Liver (tissue), 9 donors: ENCODE measurements around the gene CTNNA2. TPM values are rescaled to one million over a fixed set of nuclear protein-coding genes. Genes with fewer than 3 reads are reported as not detected.

ENCODE experiments used
- DNase-seq: peaks from one replicate; pipeline ENCODE4 v3.0.0-alpha.2; 2017; ENCODE audit warnings: low spot score
- H3K27ac ChIP-seq, 2 donors: one replicate each; pipeline ENCODE4 v1.7.0; 2013; ENCODE audit warnings: inconsistent platforms in 2 of 2, low read length in 2 of 2, control low read depth in 1 of 2, low read depth in 1 of 2, mild to moderate bottlenecking in 1 of 2
- H3K27me3 ChIP-seq, 4 donors: one replicate each; pipeline versions ENCODE4 v1.6.1 to v1.7.0; 2013; ENCODE audit warnings: low read length in 3 of 4, inconsistent platforms in 1 of 4, mild to moderate bottlenecking in 1 of 4, moderate library complexity in 1 of 4; ENCODE audit not compliant: control insufficient read depth in 4 of 4, insufficient read depth in 4 of 4
- H3K36me3 ChIP-seq, 4 donors: one replicate each; pipeline versions ENCODE4 v1.6.1 to v1.7.0; 2013; ENCODE audit warnings: low read length in 3 of 4, mild to moderate bottlenecking in 3 of 4, low read depth in 1 of 4, moderate library complexity in 1 of 4; ENCODE audit not compliant: control insufficient read depth in 4 of 4, insufficient read depth in 3 of 4
- H3K4me1 ChIP-seq, 4 donors: one replicate each; pipeline versions ENCODE4 v1.6.1 to v1.7.0; 2013; ENCODE audit warnings: low read length in 3 of 4, mild to moderate bottlenecking in 3 of 4, moderate library complexity in 1 of 4; ENCODE audit not compliant: control insufficient read depth in 4 of 4, insufficient read depth in 4 of 4
- H3K4me3 ChIP-seq, 3 donors: one replicate each; pipeline versions ENCODE4 v1.6.1 to v1.7.0; 2013; ENCODE audit warnings: low read length in 3 of 3, control low read depth in 1 of 3, low read depth in 1 of 3, mild to moderate bottlenecking in 1 of 3
- H3K9ac ChIP-seq, 2 donors: one replicate each; pipeline ENCODE4 v1.7.0; 2013; ENCODE audit warnings: low read length in 2 of 2, mild to moderate bottlenecking in 2 of 2, moderate library complexity in 2 of 2, control low read depth in 1 of 2, low read depth in 1 of 2
- H3K9me3 ChIP-seq, 4 donors: one replicate each; pipeline versions ENCODE4 v1.6.1 to v1.7.0; 2013; ENCODE audit warnings: low read length in 3 of 4; ENCODE audit not compliant: control insufficient read depth in 4 of 4
- EGR1 ChIP-seq, 2 donors: IDR thresholded peaks; 2 replicates each; pipeline ENCODE4 v1.6.1; 2016 to 2018; ENCODE audit warnings: antibody characterized with exemption in 2 of 2, low read depth in 2 of 2
- FOXA1 ChIP-seq: IDR thresholded peaks from 2 replicates; pipeline ENCODE4 v1.6.1; 2016; ENCODE audit warnings: antibody characterized with exemption
- FOXA2 ChIP-seq: IDR thresholded peaks from 2 replicates; pipeline ENCODE4 v1.6.1; 2016; ENCODE audit warnings: antibody characterized with exemption
- GABPA ChIP-seq, 2 donors: IDR thresholded peaks in 1 of 2; conservative IDR thresholded peaks in 1 of 2; 2 replicates each; pipeline ENCODE4 v1.6.1; 2016; ENCODE audit warnings: antibody characterized with exemption in 2 of 2, mild to moderate bottlenecking in 1 of 2, moderate library complexity in 1 of 2
- HNF4A ChIP-seq, 2 donors: conservative IDR thresholded peaks; 2 replicates each; pipeline ENCODE4 v1.6.1; 2016; ENCODE audit warnings: antibody characterized with exemption in 2 of 2, mild to moderate bottlenecking in 2 of 2
- HNF4G ChIP-seq: IDR thresholded peaks from 2 replicates; pipeline ENCODE4 v1.6.1; 2016; ENCODE audit warnings: antibody characterized with exemption
- JUND ChIP-seq, 2 donors: IDR thresholded peaks; 2 replicates each; pipeline ENCODE4 v1.6.1; 2016; ENCODE audit warnings: antibody characterized with exemption in 2 of 2
- NR2F2 ChIP-seq: IDR thresholded peaks from 2 replicates; pipeline ENCODE4 v1.6.1; 2016; ENCODE audit warnings: antibody characterized with exemption
- RAD21 ChIP-seq, 2 donors: IDR thresholded peaks; 2 replicates each; pipeline ENCODE4 v1.6.1; 2016; ENCODE audit warnings: antibody characterized with exemption in 2 of 2, mild to moderate bottlenecking in 2 of 2
- RXRA ChIP-seq, 2 donors: IDR thresholded peaks; 2 replicates each; pipeline ENCODE4 v1.6.1; 2017 to 2018; ENCODE audit warnings: antibody characterized with exemption in 2 of 2, mild to moderate bottlenecking in 1 of 2
- SP1 ChIP-seq: IDR thresholded peaks from 2 replicates; pipeline ENCODE4 v1.6.1; 2018; ENCODE audit warnings: antibody characterized with exemption, mild to moderate bottlenecking
- TAF1 ChIP-seq: conservative IDR thresholded peaks from 2 replicates; pipeline ENCODE4 v1.6.1; 2016; ENCODE audit warnings: antibody characterized with exemption, mild to moderate bottlenecking
- YY1 ChIP-seq: IDR thresholded peaks from 2 replicates; pipeline ENCODE4 v1.6.1; 2016; ENCODE audit warnings: antibody characterized with exemption, mild to moderate bottlenecking
- WGBS: extraction: QIAGEN DNeasy Blood & Tissue Kit; methylation state at CpG from one replicate; pipeline ENCODE4 v1.1.7; 2013; 5-methylcytosine and 5-hydroxymethylcytosine counted together
- polyA plus RNA-seq, 2 donors: library from polyadenylated mRNA; stranded (reverse) in 1 of 2; unstranded in 1 of 2; fragments of 200-250 nt in 1 of 2; fragments of >200 nt in 1 of 2; fragmentation: Nextera tagmentation in 1 of 2; extraction: Ambion mirVana in 1 of 2; gene quantifications; one replicate each; pipeline versions ENCODE4 v1.2.1 to v1.2.3, GENCODE V29; 2013 to 2015
- total RNA-seq, 2 donors: library from RNA; depleted of rRNA; stranded (reverse); fragments of >200 nt; gene quantifications; one replicate each; pipeline ENCODE4 v1.2.3, GENCODE V29; 2014
- TF ChIP-seq, protein P1 (sequence below): IDR thresholded peaks from 2 replicates; pipeline ENCODE4 v1.6.1; 2016; ENCODE audit warnings: antibody characterized with exemption
- TF ChIP-seq, protein P2 (sequence below): IDR thresholded peaks from 2 replicates; pipeline ENCODE4 v1.6.1; 2016; ENCODE audit warnings: antibody characterized with exemption, mild to moderate bottlenecking
- TF ChIP-seq, protein P3 (sequence below): IDR thresholded peaks from 2 replicates; pipeline ENCODE4 v1.6.1; 2016; ENCODE audit warnings: antibody characterized with exemption
- TF ChIP-seq, protein P4 (sequence below): fragments of 150-350 bp; IDR thresholded peaks from 2 replicates; pipeline ENCODE4 v1.5.1; 2017; ENCODE audit warnings: improper control_type of control experiment, low read depth, low read length; ENCODE audit not compliant: missing input control
- TF ChIP-seq, protein P5 (sequence below): IDR thresholded peaks from 2 replicates; pipeline ENCODE4 v1.6.1; 2016; ENCODE audit warnings: antibody characterized with exemption
- donor health status: healthy.
- donor health status: healthy.
- donor health status: healthy.
- donor health status: healthy.
- donor health status: healthy.

CTNNA2 gene
- total and polyA plus RNA-seq, 4 donors, result 0.05 TPM; not detected in 3

DNA sequence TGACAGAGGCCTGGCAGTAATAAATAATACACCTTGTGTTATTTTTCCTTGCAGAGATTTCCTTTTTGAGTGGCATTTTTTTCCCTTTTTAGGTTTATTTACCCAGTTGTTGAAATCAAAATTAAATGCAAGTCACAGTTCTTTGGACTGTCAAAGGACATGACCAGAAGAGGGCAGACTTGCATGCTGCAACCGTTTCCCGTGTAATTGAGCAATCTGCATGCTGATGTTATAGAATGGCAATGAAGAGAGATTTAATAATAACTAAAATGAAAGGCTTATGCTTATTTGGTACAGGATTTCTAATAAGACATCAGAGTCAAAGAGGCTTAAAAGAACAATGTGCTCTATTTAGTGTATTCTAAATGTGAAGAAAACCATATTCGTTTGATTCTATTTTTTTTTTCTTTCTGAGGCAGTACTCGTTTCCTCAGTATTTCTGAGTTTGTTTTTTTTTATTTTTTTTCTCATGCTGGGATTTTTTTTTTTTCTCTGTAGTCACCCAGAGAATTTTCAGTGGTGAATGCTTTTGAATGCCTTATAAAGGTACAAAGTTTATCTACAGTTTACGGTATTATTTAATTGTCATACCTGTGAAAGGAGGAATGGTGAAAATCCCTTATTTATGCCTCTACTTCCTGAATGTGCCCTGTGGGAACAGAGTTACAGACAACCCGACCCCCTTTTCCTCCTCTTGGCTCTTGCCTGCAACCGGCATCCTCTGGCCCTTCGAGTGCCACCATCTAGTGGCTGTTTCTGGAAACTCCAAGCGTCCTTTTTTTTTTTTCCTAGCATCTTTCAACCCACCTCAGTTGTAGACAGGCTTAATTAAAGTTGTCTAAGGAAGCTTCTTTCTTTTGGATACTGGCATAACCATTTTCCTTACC is 423.2 kb downstream of the CTNNA2 start:
- peaks cover 0 to 10% (median 0%) of the 10 kb centered on the region in 4 donors for H3K27me3 ChIP-seq
- WGBS, result 3% methylated on average over 9 of the region's 9 CpGs
- DNase-seq, result no peak
- no peaks in the 10 kb centered on the region for H3K9me3 ChIP-seq
- no peak overlapping the region for H3K9ac ChIP-seq
- H3K36me3 ChIP-seq, result no peaks in the 10 kb centered on the region
- TF ChIP-seq, protein P1, sequence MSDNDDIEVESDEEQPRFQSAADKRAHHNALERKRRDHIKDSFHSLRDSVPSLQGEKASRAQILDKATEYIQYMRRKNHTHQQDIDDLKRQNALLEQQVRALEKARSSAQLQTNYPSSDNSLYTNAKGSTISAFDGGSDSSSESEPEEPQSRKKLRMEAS, result no peak
- TF ChIP-seq NR2F2 (no peak), FOXA2 (no peak), HNF4A (conservative IDR thresholded peaks at IDR 0.05) (peak; percentile 33 to 53), FOXA1 (no peak), TAF1 (no peak), HNF4G (no peak), SP1 (no peak), RAD21 (IDR thresholded peaks at IDR 0.05) (peak; percentile 77 to 79), GABPA (IDR thresholded peaks at IDR 0.05 in 1 of 2, conservative IDR thresholded peaks at IDR 0.05 in 1 of 2) (no peak), YY1 (no peak), RXRA (IDR thresholded peaks at IDR 0.05) (peak in 1 of 2 donors; percentile 10), EGR1 (IDR thresholded peaks at IDR 0.05; ENCODE audit: low read depth in 2 of 2) (no peak), JUND (IDR thresholded peaks at IDR 0.05) (no peak)
- TF ChIP-seq, protein P2, sequence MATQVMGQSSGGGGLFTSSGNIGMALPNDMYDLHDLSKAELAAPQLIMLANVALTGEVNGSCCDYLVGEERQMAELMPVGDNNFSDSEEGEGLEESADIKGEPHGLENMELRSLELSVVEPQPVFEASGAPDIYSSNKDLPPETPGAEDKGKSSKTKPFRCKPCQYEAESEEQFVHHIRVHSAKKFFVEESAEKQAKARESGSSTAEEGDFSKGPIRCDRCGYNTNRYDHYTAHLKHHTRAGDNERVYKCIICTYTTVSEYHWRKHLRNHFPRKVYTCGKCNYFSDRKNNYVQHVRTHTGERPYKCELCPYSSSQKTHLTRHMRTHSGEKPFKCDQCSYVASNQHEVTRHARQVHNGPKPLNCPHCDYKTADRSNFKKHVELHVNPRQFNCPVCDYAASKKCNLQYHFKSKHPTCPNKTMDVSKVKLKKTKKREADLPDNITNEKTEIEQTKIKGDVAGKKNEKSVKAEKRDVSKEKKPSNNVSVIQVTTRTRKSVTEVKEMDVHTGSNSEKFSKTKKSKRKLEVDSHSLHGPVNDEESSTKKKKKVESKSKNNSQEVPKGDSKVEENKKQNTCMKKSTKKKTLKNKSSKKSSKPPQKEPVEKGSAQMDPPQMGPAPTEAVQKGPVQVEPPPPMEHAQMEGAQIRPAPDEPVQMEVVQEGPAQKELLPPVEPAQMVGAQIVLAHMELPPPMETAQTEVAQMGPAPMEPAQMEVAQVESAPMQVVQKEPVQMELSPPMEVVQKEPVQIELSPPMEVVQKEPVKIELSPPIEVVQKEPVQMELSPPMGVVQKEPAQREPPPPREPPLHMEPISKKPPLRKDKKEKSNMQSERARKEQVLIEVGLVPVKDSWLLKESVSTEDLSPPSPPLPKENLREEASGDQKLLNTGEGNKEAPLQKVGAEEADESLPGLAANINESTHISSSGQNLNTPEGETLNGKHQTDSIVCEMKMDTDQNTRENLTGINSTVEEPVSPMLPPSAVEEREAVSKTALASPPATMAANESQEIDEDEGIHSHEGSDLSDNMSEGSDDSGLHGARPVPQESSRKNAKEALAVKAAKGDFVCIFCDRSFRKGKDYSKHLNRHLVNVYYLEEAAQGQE, result no peak
- TF ChIP-seq, protein P3, sequence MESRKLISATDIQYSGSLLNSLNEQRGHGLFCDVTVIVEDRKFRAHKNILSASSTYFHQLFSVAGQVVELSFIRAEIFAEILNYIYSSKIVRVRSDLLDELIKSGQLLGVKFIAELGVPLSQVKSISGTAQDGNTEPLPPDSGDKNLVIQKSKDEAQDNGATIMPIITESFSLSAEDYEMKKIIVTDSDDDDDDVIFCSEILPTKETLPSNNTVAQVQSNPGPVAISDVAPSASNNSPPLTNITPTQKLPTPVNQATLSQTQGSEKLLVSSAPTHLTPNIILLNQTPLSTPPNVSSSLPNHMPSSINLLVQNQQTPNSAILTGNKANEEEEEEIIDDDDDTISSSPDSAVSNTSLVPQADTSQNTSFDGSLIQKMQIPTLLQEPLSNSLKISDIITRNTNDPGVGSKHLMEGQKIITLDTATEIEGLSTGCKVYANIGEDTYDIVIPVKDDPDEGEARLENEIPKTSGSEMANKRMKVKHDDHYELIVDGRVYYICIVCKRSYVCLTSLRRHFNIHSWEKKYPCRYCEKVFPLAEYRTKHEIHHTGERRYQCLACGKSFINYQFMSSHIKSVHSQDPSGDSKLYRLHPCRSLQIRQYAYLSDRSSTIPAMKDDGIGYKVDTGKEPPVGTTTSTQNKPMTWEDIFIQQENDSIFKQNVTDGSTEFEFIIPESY, result no peak
- TF ChIP-seq, protein P4, sequence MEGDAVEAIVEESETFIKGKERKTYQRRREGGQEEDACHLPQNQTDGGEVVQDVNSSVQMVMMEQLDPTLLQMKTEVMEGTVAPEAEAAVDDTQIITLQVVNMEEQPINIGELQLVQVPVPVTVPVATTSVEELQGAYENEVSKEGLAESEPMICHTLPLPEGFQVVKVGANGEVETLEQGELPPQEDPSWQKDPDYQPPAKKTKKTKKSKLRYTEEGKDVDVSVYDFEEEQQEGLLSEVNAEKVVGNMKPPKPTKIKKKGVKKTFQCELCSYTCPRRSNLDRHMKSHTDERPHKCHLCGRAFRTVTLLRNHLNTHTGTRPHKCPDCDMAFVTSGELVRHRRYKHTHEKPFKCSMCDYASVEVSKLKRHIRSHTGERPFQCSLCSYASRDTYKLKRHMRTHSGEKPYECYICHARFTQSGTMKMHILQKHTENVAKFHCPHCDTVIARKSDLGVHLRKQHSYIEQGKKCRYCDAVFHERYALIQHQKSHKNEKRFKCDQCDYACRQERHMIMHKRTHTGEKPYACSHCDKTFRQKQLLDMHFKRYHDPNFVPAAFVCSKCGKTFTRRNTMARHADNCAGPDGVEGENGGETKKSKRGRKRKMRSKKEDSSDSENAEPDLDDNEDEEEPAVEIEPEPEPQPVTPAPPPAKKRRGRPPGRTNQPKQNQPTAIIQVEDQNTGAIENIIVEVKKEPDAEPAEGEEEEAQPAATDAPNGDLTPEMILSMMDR, result peak; percentile 61
- TF ChIP-seq, protein P5, sequence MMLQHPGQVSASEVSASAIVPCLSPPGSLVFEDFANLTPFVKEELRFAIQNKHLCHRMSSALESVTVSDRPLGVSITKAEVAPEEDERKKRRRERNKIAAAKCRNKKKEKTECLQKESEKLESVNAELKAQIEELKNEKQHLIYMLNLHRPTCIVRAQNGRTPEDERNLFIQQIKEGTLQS, result peak; percentile 8
- no peak overlapping the region for H3K4me3 ChIP-seq
- peaks cover 0 to 3% (median 0%) of the 10 kb centered on the region in 4 donors for H3K4me1 ChIP-seq
- H3K27ac ChIP-seq, result no peak overlapping the region
